HL-60/S4 (cell line): ENCODE results near the gene PYGO2.

ENCODE experiments used
- in situ Hi-C: fragments of 300-500 bp; cut with MboI; formaldehyde crosslinking; loops from 2 replicates; pipeline ENCODE4 v1.14.3; 2022; ENCODE audit warnings: low sequenced_read_pairs

The PYGO2 gene

GRCh38 chr1:154963643-154964042 lies 2.1 kb upstream of the PYGO2 start:
- in situ Hi-C loops: no loop called here

- in situ Hi-C loops: no loop called here
Measured at GRCh38 chr1:154962795-154963330, 1.3 kb upstream of the PYGO2 start.

GRCh38 chr1:154962156-154962749 lies 671 bp upstream of the PYGO2 start:
- in situ Hi-C loops: no loop called here

GRCh38 chr1:154960446-154961136 lies 991 bp downstream of the PYGO2 start:
- in situ Hi-C loops: no loop called here

- in situ Hi-C loops: no loop called here
Measured at GRCh38 chr1:154959426-154959780, 2.2 kb downstream of the PYGO2 start.

GRCh38 chr1:154958681-154959425 lies 2.7 kb downstream of the PYGO2 start:
- in situ Hi-C loops: no loop called here

GRCh38 chr1:154958036-154958435 lies 3.5 kb downstream of the PYGO2 start:
- in situ Hi-C loops: no loop called here

- in situ Hi-C loops: no loop called here
Measured at GRCh38 chr1:154957091-154957657, 4.4 kb downstream of the PYGO2 start.

GRCh38 chr1:154956544-154956941 lies 5.0 kb downstream of the PYGO2 start:
- in situ Hi-C loops: no loop called here

- in situ Hi-C loops: no loop called here
Measured at GRCh38 chr1:154955718-154956543, 5.7 kb downstream of the PYGO2 start, which contains the start of gene PBXIP1. PBXIP1 (minus strand) TSS chr1:154956099; CDS start chr1:154953721, 2,378 bp downstream.

- in situ Hi-C loops: no loop called here
Measured at GRCh38 chr1:154955039-154955717, 6.4 kb downstream of the PYGO2 start.

GRCh38 chr1:154954541-154954940 lies 7.0 kb downstream of the PYGO2 start:
- in situ Hi-C loops: no loop called here

- in situ Hi-C loops: no loop called here
Measured at GRCh38 chr1:154953611-154954038, 8.0 kb downstream of the PYGO2 start.

- in situ Hi-C loops: no loop called here
Measured at GRCh38 chr1:154952664-154953063, 8.9 kb downstream of the PYGO2 start.

GRCh38 chr1:154951901-154952657 lies 9.5 kb downstream of the PYGO2 start:
- in situ Hi-C loops: no loop called here

GRCh38 chr1:154948079-154948478 lies 13.5 kb downstream of the PYGO2 start:
- in situ Hi-C loops: no loop called here

GRCh38 chr1:154945962-154946850 lies 15.4 kb downstream of the PYGO2 start:
- in situ Hi-C loops: no loop called here
